ENCODE results near the gene MED29.

The MED29 gene

GRCh38 chr19:39428283-39429112 lies 37.3 kb downstream of the MED29 start:
- TF ChIP-seq SIN3A (IDR thresholded peaks at IDR 0.05; ENCODE audit: borderline replicate concordance, insufficient read depth, low read length) (no peak), FOXP2 (optimal IDR thresholded peaks at IDR 0.05; ENCODE audit: borderline replicate concordance, extremely low read depth, extremely low read length, insufficient read depth) (peak; percentile 60)

GRCh38 chr19:39430675-39431593 lies 39.8 kb downstream of the MED29 start:
- TF ChIP-seq SIN3A (IDR thresholded peaks at IDR 0.05; ENCODE audit: borderline replicate concordance, insufficient read depth, low read length), result no peak
- peak; percentile 55 for TF ChIP-seq POLR2AphosphoS5 (IDR thresholded peaks at IDR 0.05; ENCODE audit: low read depth, low read length)
- TF ChIP-seq FOXP2 (optimal IDR thresholded peaks at IDR 0.05; ENCODE audit: borderline replicate concordance, extremely low read depth, extremely low read length, insufficient read depth), result peak; percentile 88

GRCh38 chr19:39432677-39433025 lies 41.5 kb downstream of the MED29 start:
- TF ChIP-seq SIN3A (IDR thresholded peaks at IDR 0.05; ENCODE audit: borderline replicate concordance, insufficient read depth, low read length), result no peak

- TF ChIP-seq FOXP2 (optimal IDR thresholded peaks at IDR 0.05; ENCODE audit: borderline replicate concordance, extremely low read depth, extremely low read length, insufficient read depth) (no peak), TAF1 (IDR thresholded peaks at IDR 0.05; ENCODE audit: borderline replicate concordance, insufficient read depth, low read length) (no peak), SIN3A (IDR thresholded peaks at IDR 0.05; ENCODE audit: borderline replicate concordance, insufficient read depth, low read length) (no peak), POLR2AphosphoS5 (IDR thresholded peaks at IDR 0.05; ENCODE audit: low read depth, low read length) (no peak), REST (IDR thresholded peaks at IDR 0.05; ENCODE audit: insufficient read depth in 1 of 2, low read depth in 2 of 2, low read length in 2 of 2) (no peak)
These were observed 42.4 kb downstream of the MED29 start for GRCh38 chr19:39433480-39434079.

- no peak for TF ChIP-seq FOXP2 (optimal IDR thresholded peaks at IDR 0.05; ENCODE audit: borderline replicate concordance, extremely low read depth, extremely low read length, insufficient read depth)
- no peak for TF ChIP-seq SIN3A (IDR thresholded peaks at IDR 0.05; ENCODE audit: borderline replicate concordance, insufficient read depth, low read length)
- peak; percentile 9 for TF ChIP-seq POLR2AphosphoS5 (IDR thresholded peaks at IDR 0.05; ENCODE audit: low read depth, low read length)
- TF ChIP-seq REST (IDR thresholded peaks at IDR 0.05; ENCODE audit: insufficient read depth in 1 of 2, low read depth in 2 of 2, low read length in 2 of 2), result no peak
- TF ChIP-seq TAF1 (IDR thresholded peaks at IDR 0.05; ENCODE audit: borderline replicate concordance, insufficient read depth, low read length), result no peak
These were observed 43.2 kb downstream of the MED29 start for GRCh38 chr19:39434123-39435076.

GRCh38 chr19:39435499-39436349 lies 44.5 kb downstream of the MED29 start, which contains the start of gene RPS16:
Gene RPS16 (minus strand): TSS chr19:39435949. CDS start chr19:39435895, 54 bp downstream.
- peak; percentile 30 to 58; a peak in 2 of 4 replicates for TF ChIP-seq REST (IDR thresholded peaks at IDR 0.05; ENCODE audit: insufficient read depth in 1 of 2, low read depth in 2 of 2, low read length in 2 of 2)
- TF ChIP-seq SIN3A (IDR thresholded peaks at IDR 0.05; ENCODE audit: borderline replicate concordance, insufficient read depth, low read length), result no peak
- peak; percentile 100 for TF ChIP-seq POLR2AphosphoS5 (IDR thresholded peaks at IDR 0.05; ENCODE audit: low read depth, low read length)
- peak; percentile 97 for TF ChIP-seq TAF1 (IDR thresholded peaks at IDR 0.05; ENCODE audit: borderline replicate concordance, insufficient read depth, low read length)
- TF ChIP-seq FOXP2 (optimal IDR thresholded peaks at IDR 0.05; ENCODE audit: borderline replicate concordance, extremely low read depth, extremely low read length, insufficient read depth), result peak; percentile 89
